ENCODE results near the gene RBCK1. TPM values are rescaled to one million over a fixed set of nuclear protein-coding genes. Genes with fewer than 3 reads are reported as not detected.

RBCK1 gene
- total RNA-seq, 1 experiment from 2014 or later: 46.8 TPM

DNA sequence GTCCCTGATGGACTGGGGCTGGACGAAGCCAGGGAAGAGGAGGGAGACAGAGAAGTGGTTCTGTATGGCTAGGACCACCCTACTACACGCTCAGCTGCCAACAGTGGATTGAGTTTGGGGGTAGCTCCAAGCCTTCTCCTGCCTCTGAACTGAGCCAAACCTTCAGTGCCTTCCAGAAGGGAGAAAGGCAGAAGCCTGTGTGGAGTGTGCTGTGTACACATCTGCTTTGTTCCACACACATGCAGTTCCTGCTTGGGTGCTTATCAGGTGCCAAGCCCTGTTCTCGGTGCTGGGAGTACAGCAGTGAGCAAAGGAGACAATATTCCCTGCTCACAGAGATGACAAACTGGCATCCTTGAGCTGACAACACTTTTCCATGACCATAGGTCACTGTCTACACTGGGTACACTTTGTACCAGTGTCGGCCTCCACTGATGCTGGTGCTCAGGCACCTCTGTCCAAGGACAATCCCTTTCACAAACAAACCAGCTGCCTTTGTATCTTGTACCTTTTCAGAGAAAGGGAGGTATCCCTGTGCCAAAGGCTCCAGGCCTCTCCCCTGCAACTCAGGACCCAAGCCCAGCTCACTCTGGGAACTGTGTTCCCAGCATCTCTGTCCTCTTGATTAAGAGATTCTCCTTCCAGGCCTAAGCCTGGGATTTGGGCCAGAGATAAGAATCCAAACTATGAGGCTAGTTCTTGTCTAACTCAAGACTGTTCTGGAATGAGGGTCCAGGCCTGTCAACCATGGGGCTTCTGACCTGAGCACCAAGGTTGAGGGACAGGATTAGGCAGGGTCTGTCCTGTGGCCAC lies 11.3 kb upstream of the RBCK1 start:
- Histone ChIP-seq H3K27me3 (ENCODE audit: insufficient read depth, low read length) (no peaks in the 10 kb centered on the region), H3K23me2 (ENCODE audit: insufficient read length, low read depth, low read length, poor library complexity, severe bottlenecking) (no peaks in the 10 kb centered on the region), H2AFZ (ENCODE audit: low read length) (no peak overlapping the region), H4K20me1 (ENCODE audit: control insufficient read depth, insufficient read depth, insufficient read length) (no peaks in the 10 kb centered on the region), H3K4ac (ENCODE audit: low read depth, low read length) (no peak overlapping the region), H3K9ac (ENCODE audit: extremely low read depth, insufficient read length, low read length) (no peak overlapping the region), H2AK5ac (ENCODE audit: insufficient read length, low read length) (no peak overlapping the region), H3K79me2 (ENCODE audit: insufficient read depth, low read length) (no peaks in the 10 kb centered on the region), H3K79me1 (ENCODE audit: insufficient read depth, low read depth, low read length, poor library complexity, severe bottlenecking) (no peaks in the 10 kb centered on the region), H2BK120ac (ENCODE audit: low read depth, low read length, poor library complexity, severe bottlenecking) (no peak overlapping the region), H3K18ac (ENCODE audit: insufficient read length, low read depth, low read length) (no peak overlapping the region), H3K4me2 (ENCODE audit: insufficient read depth, insufficient read length, low read length) (no peak overlapping the region), H4K5ac (ENCODE audit: insufficient read length, low read depth, low read length) (no peak overlapping the region), H2BK12ac (ENCODE audit: insufficient read length, low read depth, low read length) (no peak overlapping the region), H3K56ac (ENCODE audit: insufficient read length, low read depth, low read length) (no peak overlapping the region), H4K8ac (replicated peaks; ENCODE audit: insufficient read length, low read depth, low read length) (no peak overlapping the region), H4K91ac (ENCODE audit: insufficient read length, low read depth, low read length) (no peak overlapping the region), H3K27ac (ENCODE audit: insufficient read length, low read depth, low read length) (no peak overlapping the region), H3T11ph (ENCODE audit: low read length) (no peak overlapping the region), H2BK20ac (ENCODE audit: low read depth, low read length, poor library complexity, severe bottlenecking) (no peak overlapping the region), H2BK15ac (ENCODE audit: low read depth, low read length) (no peak overlapping the region), H3K14ac (ENCODE audit: insufficient read depth, low read length) (no peak overlapping the region), H3K9me3 (ENCODE audit: control insufficient read depth, low read depth, low read length) (no peaks in the 10 kb centered on the region), H3K23ac (ENCODE audit: insufficient read length, low read depth, low read length) (no peak overlapping the region), H2BK5ac (ENCODE audit: insufficient read length, low read length) (no peak overlapping the region), H3K4me1 (ENCODE audit: insufficient read depth, low read length) (peaks cover 5% of the 10 kb centered on the region; the same call in 1 of the 2 replicates)
- H3K27me3 Mint-ChIP-seq (ENCODE audit: low read depth): no peaks in the 10 kb centered on the region
- no peak overlapping the region for H3K4me3 Mint-ChIP-seq
- peaks cover 16% of the 10 kb centered on the region in 2 experiments for H3K4me1 Mint-ChIP-seq
- H3K9me3 Mint-ChIP-seq: no peaks in the 10 kb centered on the region
- DNase-seq: no peak
- no peak overlapping the region for H3K27ac Mint-ChIP-seq
- peaks cover 0 to 36% (median 14%) of the 10 kb centered on the region in 3 experiments; a peak in 5 of 7 replicates for H3K36me3 Mint-ChIP-seq (ENCODE audit: insufficient read depth in 1 of 3, low read depth in 3 of 3)
- no CpG with 5 or more reads among the region's 4 CpGs for WGBS (ENCODE audit: extremely low coverage, insufficient read length, low lambda C conversion rate)
- TF ChIP-seq, protein P1, sequence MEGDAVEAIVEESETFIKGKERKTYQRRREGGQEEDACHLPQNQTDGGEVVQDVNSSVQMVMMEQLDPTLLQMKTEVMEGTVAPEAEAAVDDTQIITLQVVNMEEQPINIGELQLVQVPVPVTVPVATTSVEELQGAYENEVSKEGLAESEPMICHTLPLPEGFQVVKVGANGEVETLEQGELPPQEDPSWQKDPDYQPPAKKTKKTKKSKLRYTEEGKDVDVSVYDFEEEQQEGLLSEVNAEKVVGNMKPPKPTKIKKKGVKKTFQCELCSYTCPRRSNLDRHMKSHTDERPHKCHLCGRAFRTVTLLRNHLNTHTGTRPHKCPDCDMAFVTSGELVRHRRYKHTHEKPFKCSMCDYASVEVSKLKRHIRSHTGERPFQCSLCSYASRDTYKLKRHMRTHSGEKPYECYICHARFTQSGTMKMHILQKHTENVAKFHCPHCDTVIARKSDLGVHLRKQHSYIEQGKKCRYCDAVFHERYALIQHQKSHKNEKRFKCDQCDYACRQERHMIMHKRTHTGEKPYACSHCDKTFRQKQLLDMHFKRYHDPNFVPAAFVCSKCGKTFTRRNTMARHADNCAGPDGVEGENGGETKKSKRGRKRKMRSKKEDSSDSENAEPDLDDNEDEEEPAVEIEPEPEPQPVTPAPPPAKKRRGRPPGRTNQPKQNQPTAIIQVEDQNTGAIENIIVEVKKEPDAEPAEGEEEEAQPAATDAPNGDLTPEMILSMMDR (conservative IDR thresholded peaks at IDR 0.05): no peak

All from H9 (cell line).